ENCODE results near the gene TMEM145.

Gene TMEM145

GRCh38 chr19:42366673-42367072 lies 53.6 kb downstream of the TMEM145 start:
- no peak for DNase-seq

GRCh38 chr19:42367929-42368328 lies 54.8 kb downstream of the TMEM145 start:
- no peak for DNase-seq

- DNase-seq, result no peak
Observed at GRCh38 chr19:42368360-42368759, 55.3 kb downstream of the TMEM145 start.

- no peak for DNase-seq
Observed at GRCh38 chr19:42368765-42369164, 55.7 kb downstream of the TMEM145 start.

- no peak for DNase-seq
Observed at GRCh38 chr19:42369433-42370067, 56.4 kb downstream of the TMEM145 start.

- no peak for DNase-seq
Observed at GRCh38 chr19:42370068-42370520, 57.0 kb downstream of the TMEM145 start.

DNA sequence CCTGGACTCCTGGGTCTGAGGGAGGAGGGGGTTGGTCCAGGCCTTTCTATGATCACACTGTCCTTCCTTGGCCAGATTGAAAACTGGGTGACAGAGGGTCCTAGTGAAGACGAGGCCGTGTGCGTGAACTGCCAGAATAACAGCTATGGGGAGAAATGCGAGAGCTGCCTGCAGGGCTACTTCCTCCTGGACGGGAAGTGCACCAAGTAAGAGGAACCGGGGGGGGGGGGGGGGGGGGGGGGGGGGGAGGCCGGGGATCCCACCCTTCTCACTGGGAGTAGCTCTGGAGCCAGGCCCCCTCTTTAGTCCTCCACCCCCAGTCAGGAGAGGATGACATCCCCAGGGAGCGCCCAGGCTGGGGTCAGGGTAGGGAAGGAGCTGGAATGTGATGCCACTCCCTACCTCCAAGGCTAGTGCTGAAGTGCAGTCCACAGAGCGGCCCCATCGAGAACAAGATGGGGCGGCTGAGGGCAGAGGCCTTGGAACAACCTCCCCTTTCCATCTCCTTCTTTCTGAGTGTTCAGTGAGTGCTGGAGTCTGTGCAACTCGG lies 57.6 kb downstream of the TMEM145 start:
- DNase-seq, result no peak
